HG03095 (cell line): ENCODE data around the gene GALNT6.

ENCODE experiments used
- ATAC-seq: cut with Tn5 transposase; IDR thresholded peaks from one replicate; pipeline ENCODE4 v1.9.1; 2021; ENCODE audit warnings: moderate library complexity; ENCODE audit not compliant: unreplicated experiment

The GALNT6 gene

GRCh38 chr12:51391283-51392123, at the start of gene GALNT6:
Gene GALNT6, minus strand, starts transcription at chr12:51391406. Its CDS starts 11,625 bp downstream, at chr12:51379781.
- ATAC-seq = peak; percentile 39

GRCh38 chr12:51439330-51439729, 48.1 kb upstream of the GALNT6 start:
- ATAC-seq = no peak

GRCh38 chr12:51437431-51437830, 46.2 kb upstream of the GALNT6 start:
- ATAC-seq = no peak

GRCh38 chr12:51434305-51434704, 43.1 kb upstream of the GALNT6 start:
- no peak for ATAC-seq

- ATAC-seq = no peak
These were observed 41.7 kb upstream of the GALNT6 start for GRCh38 chr12:51432921-51433320.

GRCh38 chr12:51430196-51430895, 39.1 kb upstream of the GALNT6 start:
- ATAC-seq = no peak

- no peak for ATAC-seq
These were observed 38.5 kb upstream of the GALNT6 start for GRCh38 chr12:51429700-51430099.

GRCh38 chr12:51428256-51428655, 37.0 kb upstream of the GALNT6 start:
- ATAC-seq = no peak

- peak; percentile 85 for ATAC-seq
These were observed 33.7 kb upstream of the GALNT6 start, which contains the start of gene SLC4A8 for GRCh38 chr12:51424662-51425539. Gene SLC4A8, plus strand, starts transcription at chr12:51424831. Its CDS starts 157 bp downstream, at chr12:51424988.

- ATAC-seq = no peak
These were observed 33.0 kb upstream of the GALNT6 start for GRCh38 chr12:51424094-51424661.

GRCh38 chr12:51421266-51421884, 30.2 kb upstream of the GALNT6 start:
- ATAC-seq = no peak

GRCh38 chr12:51419425-51420193, 28.4 kb upstream of the GALNT6 start:
- no peak for ATAC-seq

- ATAC-seq = no peak
These were observed 26.6 kb upstream of the GALNT6 start for GRCh38 chr12:51417826-51418225.

GRCh38 chr12:51415931-51416330, 24.7 kb upstream of the GALNT6 start:
- ATAC-seq = no peak

- ATAC-seq = no peak
These were observed 22.6 kb upstream of the GALNT6 start for GRCh38 chr12:51413791-51414190.

GRCh38 chr12:51413149-51413548, 21.9 kb upstream of the GALNT6 start:
- no peak for ATAC-seq

GRCh38 chr12:51409846-51410245, 18.6 kb upstream of the GALNT6 start:
- no peak for ATAC-seq

GRCh38 chr12:51407604-51408003, 16.4 kb upstream of the GALNT6 start:
- no peak for ATAC-seq

- no peak for ATAC-seq
These were observed 15.7 kb upstream of the GALNT6 start for GRCh38 chr12:51406859-51407258.

- no peak for ATAC-seq
These were observed 15.1 kb upstream of the GALNT6 start for GRCh38 chr12:51406290-51406689.
